Parathyroid adenoma (tissue), 2 donors: Measurements from ENCODE around the gene PTPRM.

ENCODE experiments used
- H2AFZ ChIP-seq: fragments of 300-600 bp; sonication (generic); one replicate; pipeline ENCODE4 v1.7.0; 2017; ENCODE audit warnings: antibody characterized with exemption, mild to moderate bottlenecking
- H3K27ac ChIP-seq: fragments of 300-600 bp; sonication (generic); one replicate; pipeline ENCODE4 v1.7.0; 2017
- H3K27me3 ChIP-seq: fragments of 300-600 bp; sonication (generic); one replicate; pipeline ENCODE4 v1.7.0; 2017; ENCODE audit warnings: low read length; ENCODE audit not compliant: control insufficient read depth, insufficient read depth
- H3K36me3 ChIP-seq: fragments of 300-600 bp; sonication (generic); one replicate; pipeline ENCODE4 v1.7.0; 2017; ENCODE audit warnings: low read length; ENCODE audit not compliant: control insufficient read depth, insufficient read depth
- H3K4me1 ChIP-seq: fragments of 300-600 bp; sonication (generic); one replicate; pipeline ENCODE4 v1.7.0; 2017; ENCODE audit warnings: control low read depth
- H3K4me2 ChIP-seq: fragments of 300-600 bp; sonication (generic); one replicate; pipeline ENCODE4 v1.7.0; 2017; ENCODE audit warnings: low read length
- H3K4me3 ChIP-seq: fragments of 300-600 bp; sonication (generic); one replicate; pipeline ENCODE4 v1.7.0; 2017; ENCODE audit warnings: low read depth, low read length
- H3K79me2 ChIP-seq: fragments of 300-600 bp; sonication (generic); one replicate; pipeline ENCODE4 v1.7.0; 2017; ENCODE audit warnings: control low read depth
- H3K9ac ChIP-seq: fragments of 300-600 bp; sonication (generic); one replicate; pipeline ENCODE4 v1.7.0; 2017; ENCODE audit warnings: mild to moderate bottlenecking
- H3K9me3 ChIP-seq: fragments of 300-600 bp; sonication (generic); one replicate; pipeline ENCODE4 v1.7.0; 2017; ENCODE audit warnings: low read length; ENCODE audit not compliant: control insufficient read depth
- CTCF ChIP-seq: fragments of 300-600 bp; sonication (generic); IDR thresholded peaks from one replicate; pipeline ENCODE4 v1.7.0; 2017; ENCODE audit warnings: antibody characterized with exemption, mild to moderate bottlenecking
- donor health status: primary hyperparathyroidism.

Gene PTPRM

GRCh38 chr18:8121101-8121500 lies 554.0 kb downstream of the PTPRM start:
- H3K9ac ChIP-seq = no peak overlapping the region
- H3K36me3 ChIP-seq = no peaks in the 10 kb centered on the region
- no peak overlapping the region for H3K4me3 ChIP-seq
- no peaks in the 10 kb centered on the region for H3K4me1 ChIP-seq
- H3K27ac ChIP-seq = no peak overlapping the region
- no peak overlapping the region for H2AFZ ChIP-seq
- H3K27me3 ChIP-seq = no peaks in the 10 kb centered on the region
- no peaks in the 10 kb centered on the region for H3K79me2 ChIP-seq
- H3K9me3 ChIP-seq = no peaks in the 10 kb centered on the region
- TF ChIP-seq CTCF = no peak
- H3K4me2 ChIP-seq = no peak overlapping the region

DNA sequence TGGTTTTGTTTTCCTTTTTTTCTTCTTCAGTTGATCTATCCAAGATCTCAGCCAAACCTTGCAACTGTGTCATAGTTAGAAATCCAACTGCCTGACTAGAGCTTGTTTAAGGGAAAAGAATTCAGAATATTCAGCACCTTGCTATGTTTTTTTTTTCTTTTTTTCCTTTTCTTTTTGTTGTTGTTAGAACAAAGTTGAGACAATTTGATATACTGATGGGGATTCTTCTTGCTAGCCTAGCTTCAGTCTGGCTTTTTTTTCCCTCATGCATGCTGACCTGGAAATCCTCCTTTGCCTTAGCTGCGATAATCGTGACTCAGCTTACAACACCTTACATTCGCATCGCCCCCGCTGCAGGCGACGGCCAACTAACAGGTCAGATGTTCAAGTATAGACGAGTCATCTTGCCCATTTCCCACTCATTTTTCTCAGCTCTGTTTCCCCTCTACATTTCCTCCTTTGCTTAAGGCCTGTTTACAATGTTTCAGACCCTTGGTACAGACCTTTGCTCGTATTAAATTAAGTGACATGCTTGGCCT lies 554.9 kb downstream of the PTPRM start:
- Histone ChIP-seq H3K79me2 (no peaks in the 10 kb centered on the region), H3K27me3 (no peaks in the 10 kb centered on the region), H2AFZ (no peak overlapping the region), H3K9me3 (no peaks in the 10 kb centered on the region), H3K9ac (no peak overlapping the region), H3K4me3 (no peak overlapping the region), H3K36me3 (no peaks in the 10 kb centered on the region), H3K4me1 (no peaks in the 10 kb centered on the region), H3K27ac (no peak overlapping the region), H3K4me2 (no peak overlapping the region)
- no peak for TF ChIP-seq CTCF

- Histone ChIP-seq H3K36me3 (no peaks in the 10 kb centered on the region), H3K4me1 (no peaks in the 10 kb centered on the region), H3K4me3 (no peak overlapping the region), H3K9me3 (no peaks in the 10 kb centered on the region), H3K9ac (no peak overlapping the region), H3K27ac (no peak overlapping the region), H3K4me2 (no peak overlapping the region), H2AFZ (no peak overlapping the region), H3K79me2 (no peaks in the 10 kb centered on the region), H3K27me3 (no peaks in the 10 kb centered on the region)
- TF ChIP-seq CTCF = no peak
Observed at GRCh38 chr18:8124232-8125146, 557.4 kb downstream of the PTPRM start.

GRCh38 chr18:8130096-8130495 lies 563.0 kb downstream of the PTPRM start:
- no peaks in the 10 kb centered on the region for H3K9me3 ChIP-seq
- no peaks in the 10 kb centered on the region for H3K4me1 ChIP-seq
- H3K4me3 ChIP-seq = no peak overlapping the region
- TF ChIP-seq CTCF = no peak
- no peak overlapping the region for H2AFZ ChIP-seq
- no peaks in the 10 kb centered on the region for H3K79me2 ChIP-seq
- H3K4me2 ChIP-seq = no peak overlapping the region
- no peaks in the 10 kb centered on the region for H3K36me3 ChIP-seq
- H3K9ac ChIP-seq = no peak overlapping the region
- no peaks in the 10 kb centered on the region for H3K27me3 ChIP-seq
- H3K27ac ChIP-seq = no peak overlapping the region

- TF ChIP-seq CTCF = no peak
- H3K36me3 ChIP-seq = no peaks in the 10 kb centered on the region
- H3K79me2 ChIP-seq = no peaks in the 10 kb centered on the region
- no peak overlapping the region for H3K9ac ChIP-seq
- no peak overlapping the region for H3K4me3 ChIP-seq
- H2AFZ ChIP-seq = no peak overlapping the region
- H3K4me2 ChIP-seq = no peak overlapping the region
- no peaks in the 10 kb centered on the region for H3K4me1 ChIP-seq
- no peak overlapping the region for H3K27ac ChIP-seq
- no peaks in the 10 kb centered on the region for H3K27me3 ChIP-seq
- no peaks in the 10 kb centered on the region for H3K9me3 ChIP-seq
Observed at GRCh38 chr18:8133032-8133431, 565.9 kb downstream of the PTPRM start.
